Glutamatergic neuron (in vitro differentiated cells): Measurements from ENCODE around the gene ANO6. TPM values are rescaled to one million over a fixed set of nuclear protein-coding genes. Genes with fewer than 3 reads are reported as not detected.

Experiments used
- DNase-seq: peaks from one replicate; pipeline ENCODE4 v3.0.0; 2022
- H3K27ac Mint-ChIP-seq: one replicate; pipeline ENCODE4 v1.8.0; 2020; ENCODE audit warnings: mild to moderate bottlenecking, mixed read lengths, inconsistent platforms; ENCODE audit not compliant: unreplicated experiment
- H3K27me3 Mint-ChIP-seq: one replicate; pipeline ENCODE4 v1.8.0; 2020; ENCODE audit warnings: mild to moderate bottlenecking, moderate library complexity, mixed read lengths, inconsistent platforms; ENCODE audit not compliant: unreplicated experiment
- H3K36me3 Mint-ChIP-seq: one replicate; pipeline ENCODE4 v1.8.0; 2020; ENCODE audit warnings: mild to moderate bottlenecking, mixed read lengths, inconsistent platforms; ENCODE audit not compliant: unreplicated experiment
- H3K4me1 Mint-ChIP-seq: one replicate; pipeline ENCODE4 v1.8.0; 2020; ENCODE audit warnings: mild to moderate bottlenecking, low read depth, mixed read lengths, inconsistent platforms; ENCODE audit not compliant: unreplicated experiment
- H3K4me3 Mint-ChIP-seq: one replicate; pipeline ENCODE4 v1.8.0; 2020; ENCODE audit warnings: mild to moderate bottlenecking, mixed read lengths, inconsistent platforms; ENCODE audit not compliant: unreplicated experiment
- H3K9me3 Mint-ChIP-seq: one replicate; pipeline ENCODE4 v1.8.0; 2020; ENCODE audit warnings: mild to moderate bottlenecking, moderate library complexity, mixed read lengths, inconsistent platforms; ENCODE audit not compliant: unreplicated experiment
- total RNA-seq: library from RNA; stranded (reverse); fragmentation: NEBNext Ultra II Directional; extraction: Animal tissue kit (Norgen Biotek cat#: 25700); gene quantifications from one replicate; pipeline ENCODE4 v1.2.1, GENCODE V29; 2021; ENCODE audit not compliant: unreplicated experiment
- TF ChIP-seq, protein P1 (sequence below): fragments of 200-600 bp; sonication (generic); IDR thresholded peaks from one replicate; pipeline ENCODE4 v1.5.0; 2021; ENCODE audit not compliant: partially characterized antibody, unreplicated experiment

The ANO6 gene
- total RNA-seq, 1 donor from 2014 or later: 35.9 TPM

DNA sequence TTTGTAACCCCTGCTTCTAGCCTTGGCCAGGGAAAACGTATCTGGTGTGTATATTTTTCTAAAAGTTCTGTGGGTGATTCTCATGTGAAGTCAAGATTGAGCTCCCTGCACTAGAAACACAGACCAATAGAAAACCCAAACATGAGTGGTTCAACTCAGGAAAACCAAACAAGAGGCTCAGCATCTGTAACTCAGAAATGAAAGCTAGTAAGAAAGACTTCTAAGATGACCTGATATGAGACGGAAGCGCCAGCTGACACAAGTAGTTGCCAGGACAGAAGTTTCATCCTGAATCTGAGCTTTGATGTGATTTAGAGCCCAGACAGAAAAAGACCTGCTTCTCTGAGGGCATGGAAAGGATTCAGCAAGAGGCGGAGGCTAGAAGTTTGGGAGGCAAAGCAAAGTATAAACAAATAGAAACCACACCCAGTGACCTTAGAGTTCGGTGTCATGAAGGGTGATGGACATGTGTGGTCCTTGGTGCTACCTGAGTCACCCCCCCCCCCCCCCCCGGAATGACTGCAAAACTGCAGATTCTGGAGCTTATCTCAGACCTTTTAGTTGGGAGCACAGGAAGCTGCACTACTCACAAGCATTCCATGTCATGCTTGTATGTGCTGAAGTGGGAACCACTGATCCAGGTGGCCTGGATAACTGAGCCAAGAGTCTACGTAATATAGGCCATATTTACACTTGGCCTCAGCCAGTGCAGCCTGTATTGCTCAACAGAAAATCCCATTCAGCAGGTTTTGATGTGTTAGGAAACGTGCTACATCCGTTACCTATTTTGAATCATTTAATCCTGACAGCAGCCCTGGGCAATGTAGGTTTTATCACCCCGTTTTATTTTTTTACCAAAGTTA lies 191.3 kb downstream of the ANO6 start:
- Mint-ChIP-seq H3K36me3 (no peaks in the 10 kb centered on the region), H3K4me3 (no peak overlapping the region)
- TF ChIP-seq, protein P1, sequence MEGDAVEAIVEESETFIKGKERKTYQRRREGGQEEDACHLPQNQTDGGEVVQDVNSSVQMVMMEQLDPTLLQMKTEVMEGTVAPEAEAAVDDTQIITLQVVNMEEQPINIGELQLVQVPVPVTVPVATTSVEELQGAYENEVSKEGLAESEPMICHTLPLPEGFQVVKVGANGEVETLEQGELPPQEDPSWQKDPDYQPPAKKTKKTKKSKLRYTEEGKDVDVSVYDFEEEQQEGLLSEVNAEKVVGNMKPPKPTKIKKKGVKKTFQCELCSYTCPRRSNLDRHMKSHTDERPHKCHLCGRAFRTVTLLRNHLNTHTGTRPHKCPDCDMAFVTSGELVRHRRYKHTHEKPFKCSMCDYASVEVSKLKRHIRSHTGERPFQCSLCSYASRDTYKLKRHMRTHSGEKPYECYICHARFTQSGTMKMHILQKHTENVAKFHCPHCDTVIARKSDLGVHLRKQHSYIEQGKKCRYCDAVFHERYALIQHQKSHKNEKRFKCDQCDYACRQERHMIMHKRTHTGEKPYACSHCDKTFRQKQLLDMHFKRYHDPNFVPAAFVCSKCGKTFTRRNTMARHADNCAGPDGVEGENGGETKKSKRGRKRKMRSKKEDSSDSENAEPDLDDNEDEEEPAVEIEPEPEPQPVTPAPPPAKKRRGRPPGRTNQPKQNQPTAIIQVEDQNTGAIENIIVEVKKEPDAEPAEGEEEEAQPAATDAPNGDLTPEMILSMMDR: no peak

DNA sequence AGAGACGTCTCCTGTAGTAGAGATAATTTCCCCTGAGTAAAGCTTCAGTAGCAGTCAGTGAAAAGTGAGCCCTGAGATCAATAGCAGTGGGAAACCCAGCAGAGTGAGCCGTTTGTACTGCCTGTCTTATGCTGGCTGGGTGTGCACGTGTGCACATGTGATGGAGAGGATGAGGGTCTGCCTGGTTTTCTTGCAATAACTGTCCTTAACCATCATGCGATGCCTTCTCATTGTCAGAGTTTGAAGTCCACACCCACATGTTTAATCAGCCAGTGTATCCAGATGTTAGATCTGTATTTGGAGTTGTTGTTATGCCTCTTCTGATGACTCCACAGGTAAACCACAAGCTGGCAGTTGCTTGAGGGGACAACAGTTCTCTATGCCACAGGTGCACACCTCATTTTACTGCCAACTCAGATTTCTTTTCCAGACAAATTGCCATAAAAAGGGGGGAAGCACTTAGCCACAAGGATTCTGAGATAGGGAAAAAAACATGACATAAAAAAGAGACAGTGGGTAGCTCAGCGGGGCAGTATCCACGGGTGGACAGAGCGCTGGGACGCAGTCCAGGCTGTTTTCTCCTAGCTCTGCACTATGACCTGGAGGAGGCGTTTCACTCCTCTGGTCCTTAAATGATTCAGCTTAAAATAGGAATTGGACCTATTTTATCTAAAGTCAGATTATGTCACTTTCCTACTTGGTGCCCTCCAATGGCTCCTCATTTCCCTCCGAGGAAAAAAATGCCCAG lies 192.3 kb downstream of the ANO6 start:
- no peak overlapping the region for H3K27ac Mint-ChIP-seq

More for the DNA sequence above, 191.3 kb downstream of the ANO6 start:
- no peak for DNase-seq
- Mint-ChIP-seq H3K9me3 (peaks cover 1% of the 10 kb centered on the region), H3K27me3 (no peaks in the 10 kb centered on the region), H3K4me1 (peaks cover 3% of the 10 kb centered on the region), H3K27ac (no peak overlapping the region)

DNA sequence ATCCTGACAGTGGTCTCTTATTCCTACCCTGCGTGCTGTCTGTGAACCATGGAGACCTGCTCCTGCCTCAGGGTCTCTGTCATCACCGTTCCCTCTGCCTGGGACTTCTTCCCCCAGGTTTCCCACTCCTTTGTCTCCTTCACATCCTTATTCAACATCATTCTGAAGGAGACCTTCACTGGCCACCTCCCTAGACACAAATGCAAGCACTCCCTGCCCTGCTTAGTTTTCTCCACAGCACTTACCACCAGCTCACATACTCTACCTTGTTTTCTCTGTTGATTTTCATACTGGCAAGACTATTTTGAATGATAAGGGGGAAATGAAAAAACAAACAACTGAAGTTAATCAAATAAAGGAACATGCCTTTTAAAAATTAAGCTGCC lies 192.8 kb downstream of the ANO6 start:
- Mint-ChIP-seq H3K36me3 (no peaks in the 10 kb centered on the region), H3K27ac (no peak overlapping the region), H3K27me3 (no peaks in the 10 kb centered on the region), H3K9me3 (peaks cover 1% of the 10 kb centered on the region), H3K4me3 (no peak overlapping the region), H3K4me1 (peaks cover 3% of the 10 kb centered on the region)
- DNase-seq: no peak
- TF ChIP-seq, protein P1: no peak

More for the DNA sequence above, 192.3 kb downstream of the ANO6 start:
- peaks cover 1% of the 10 kb centered on the region for H3K9me3 Mint-ChIP-seq
- peaks cover 3% of the 10 kb centered on the region for H3K4me1 Mint-ChIP-seq
- H3K4me3 Mint-ChIP-seq: no peak overlapping the region
- no peak for DNase-seq
- H3K27me3 Mint-ChIP-seq: no peaks in the 10 kb centered on the region
- TF ChIP-seq, protein P1: no peak
- H3K36me3 Mint-ChIP-seq: no peaks in the 10 kb centered on the region

DNA sequence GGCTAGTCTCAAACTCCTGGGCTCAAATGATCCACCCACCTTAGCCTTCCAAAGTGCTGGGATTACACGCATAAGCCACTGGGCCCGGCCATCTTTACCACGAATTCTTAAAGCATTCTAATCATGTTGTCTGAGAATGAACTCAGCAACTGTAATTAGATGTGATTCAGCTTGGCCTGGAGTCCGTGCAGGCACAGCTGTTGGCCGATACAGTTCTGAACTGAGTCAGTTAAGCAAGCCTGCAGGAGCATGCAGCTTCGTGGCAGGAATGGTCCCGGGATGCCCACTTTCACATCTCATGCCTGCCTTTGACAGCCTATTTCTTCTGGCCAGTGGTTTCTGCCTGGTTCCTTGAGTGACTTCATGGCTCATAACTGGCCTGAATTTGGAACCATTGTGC lies 194.1 kb downstream of the ANO6 start:
- no peaks in the 10 kb centered on the region for H3K27me3 Mint-ChIP-seq
- peaks cover under 1% of the 10 kb centered on the region for H3K9me3 Mint-ChIP-seq
- no peaks in the 10 kb centered on the region for H3K36me3 Mint-ChIP-seq
- DNase-seq: no peak
- peaks cover 3% of the 10 kb centered on the region for H3K4me1 Mint-ChIP-seq
- H3K27ac Mint-ChIP-seq: no peak overlapping the region
- no peak overlapping the region for H3K4me3 Mint-ChIP-seq
- TF ChIP-seq, protein P1: no peak
